HepG2 (cell line): ENCODE data around the gene PLPPR5. TPM values are rescaled to one million over a fixed set of nuclear protein-coding genes. Genes with fewer than 3 reads are reported as not detected.

Experiments used
- ATAC-seq: fragments of 200-7000 bp; cut with Tn5 transposase; 3 replicates; pipeline ENCODE4 v1.9.1; 2020; ENCODE audit warnings: mild to moderate bottlenecking, moderate library complexity
- BruUV-seq: library from RNA; stranded (reverse); fragments of 400-500 nt; replicated peaks from 2 replicates; lab custom pipeline; 2021; lab: Mats Ljungman, UMichigan
- CTCF ChIA-PET: fragments of 300-600 bp; formaldehyde crosslinking; extraction: SDS; loops from one replicate; lab custom pipeline; 2021; ENCODE audit warnings: low total read pairs, inconsistent platforms, low intra/inter-chr PET ratio; lab: Yijun Ruan, JAX
- POLR2A ChIA-PET: fragments of 350-600 bp; sonication (Branson Sonifier 250); formaldehyde crosslinking; loops from one replicate; lab custom pipeline; 2020; ENCODE audit warnings: antibody characterized with exemption, inconsistent platforms; lab: Yijun Ruan, JAX
- DNase-seq: peaks from one replicate; pipeline ENCODE4 v3.0.0-alpha.2; 2015; ENCODE audit warnings: low spot score
- FAIRE-seq: peaks from 3 replicates; lab custom pipeline; 2011; peaks lifted over from hg19 to GRCh38; lab: Jason Lieb, UNC
- H2AFZ ChIP-seq: one replicate; pipeline ENCODE4 v1.6.1; 2011; ENCODE audit warnings: low read length, inconsistent platforms
- H3K27ac ChIP-seq: fragments of 300-600 bp; 3 replicates; pipeline ENCODE4 v1.8.0; 2011; ENCODE audit warnings: mixed run types, mild to moderate bottlenecking, mixed read lengths, low read length, inconsistent platforms; ENCODE audit not compliant: insufficient read depth; ENCODE audit errors: extremely low read length
- H3K27me3 ChIP-seq, 2 experiments: fragments of 200-600 bp in 1 of 2; 2 replicates in 1 of 2; 3 replicates in 1 of 2; pipeline versions ENCODE4 v1.6.0 to v1.8.0; 2011; ENCODE audit warnings: low read length in 2 of 2, mild to moderate bottlenecking in 2 of 2, moderate library complexity in 2 of 2, inconsistent platforms in 1 of 2; ENCODE audit not compliant: insufficient read depth in 2 of 2, control insufficient read depth in 1 of 2
- H3K36me3 ChIP-seq, 2 experiments: fragments of 200-600 bp in 1 of 2; replicated peaks in 1 of 2; 2 replicates in 1 of 2; 3 replicates in 1 of 2; pipeline versions ENCODE4 v1.5.1 to v1.8.0; 2011; ENCODE audit warnings: low read length in 2 of 2, inconsistent platforms in 1 of 2; ENCODE audit not compliant: insufficient read depth in 2 of 2, control insufficient read depth in 1 of 2
- H3K4me1 ChIP-seq: 2 replicates; pipeline ENCODE4 v1.5.1; 2012; ENCODE audit warnings: low read length, inconsistent platforms; ENCODE audit not compliant: insufficient read depth
- H3K4me2 ChIP-seq: 2 replicates; pipeline ENCODE4 v1.6.0; 2011; ENCODE audit warnings: low read depth, low read length, inconsistent platforms
- H3K4me3 ChIP-seq, 3 experiments: fragments of 200-600 bp in 1 of 3; sonication (generic), shearing (Covaris generic) in 1 of 3; replicated peaks in 1 of 3; 2 replicates each; pipeline ENCODE4 v1.5.1; 2011 to 2016; ENCODE audit warnings: low read length in 3 of 3, inconsistent platforms in 2 of 3, low read depth in 2 of 3, mild to moderate bottlenecking in 2 of 3, control low read depth in 1 of 3, mixed read lengths in 1 of 3; ENCODE audit not compliant: insufficient read depth in 1 of 3
- H3K79me2 ChIP-seq: one replicate; pipeline ENCODE4 v1.6.1; 2011; ENCODE audit warnings: low read length, inconsistent platforms; ENCODE audit not compliant: insufficient read depth
- H3K9ac ChIP-seq: 2 replicates; pipeline ENCODE4 v1.6.0; 2011; ENCODE audit warnings: mild to moderate bottlenecking, low read depth, low read length, inconsistent platforms; ENCODE audit not compliant: insufficient read depth
- H3K9me3 ChIP-seq: 2 replicates; pipeline ENCODE4 v1.5.1; 2012; ENCODE audit warnings: mild to moderate bottlenecking, low read length
- H4K20me1 ChIP-seq: 2 replicates; pipeline ENCODE4 v1.6.0; 2011; ENCODE audit warnings: inconsistent platforms, mild to moderate bottlenecking, low read length, moderate library complexity; ENCODE audit not compliant: insufficient read depth
- DR1 ChIP-seq: sonication (generic); formaldehyde crosslinking; IDR thresholded peaks from 2 replicates; pipeline ENCODE4 v1.8.0; 2021; ENCODE audit warnings: mild to moderate bottlenecking, missing genetic modification reagents, inconsistent platforms
- JUNB ChIP-seq: sonication (generic); formaldehyde crosslinking; IDR thresholded peaks from 2 replicates; pipeline ENCODE4 v1.8.0; 2022; ENCODE audit warnings: missing genetic modification reagents, mild to moderate bottlenecking, borderline replicate concordance
- MTA1 ChIP-seq: sonication (generic); formaldehyde crosslinking; IDR thresholded peaks from 2 replicates; pipeline ENCODE4 v1.4.0; 2020; ENCODE audit warnings: missing genetic modification reagents, mild to moderate bottlenecking, borderline replicate concordance
- RFX1 ChIP-seq: fragments of 450-650 bp; IDR thresholded peaks from 2 replicates; pipeline ENCODE4 v1.6.1; 2017
- TCF7 ChIP-seq: sonication (generic); IDR thresholded peaks from 2 replicates; pipeline ENCODE4 v1.6.1; 2016; ENCODE audit warnings: antibody characterized with exemption, low read depth
- TEAD3 ChIP-seq: optimal IDR thresholded peaks from 2 replicates; pipeline ENCODE3; 2016; ENCODE audit warnings: borderline replicate concordance
- YY1 ChIP-seq: IDR thresholded peaks from 2 replicates; pipeline ENCODE4 v1.6.1; 2011; ENCODE audit warnings: low read length, low read depth, moderate library complexity, mild to moderate bottlenecking; ENCODE audit not compliant: insufficient read depth, insufficient replicate concordance
- ZC3H4 ChIP-seq: sonication (generic); formaldehyde crosslinking; IDR thresholded peaks from 2 replicates; pipeline ENCODE4 v1.4.0; 2020; ENCODE audit warnings: missing genetic modification reagents, borderline replicate concordance
- ZNF619 ChIP-seq: sonication (generic); formaldehyde crosslinking; IDR thresholded peaks from 2 replicates; pipeline ENCODE4 v1.4.0; 2020; ENCODE audit warnings: mild to moderate bottlenecking, missing genetic modification reagents
- WGBS: methylation state at CpG from one replicate; pipeline ENCODE4 v1.1.6; 2017; ENCODE audit warnings: low lambda C conversion rate; 5-methylcytosine and 5-hydroxymethylcytosine counted together
- in situ Hi-C: cut with HindIII; loops from 2 replicates; pipeline ENCODE4 v1.10.0; 2017; ENCODE audit warnings: low pct_unique_long_range_greater_than_20kb; ENCODE audit not compliant: extremely low pct_ligation_motif_present
- intact Hi-C: fragments of 100-400 bp; cut with micrococcal nuclease; formaldehyde crosslinking; loops from one replicate; pipeline ENCODE4 v1.10.0; 2022; ENCODE audit not compliant: unreplicated experiment
- polyA plus RNA-seq, 8 experiments: library from polyadenylated mRNA; depleted of rRNA in 3 of 8; stranded (reverse) in 7 of 8; unstranded in 1 of 8; fragments of >200 nt; fragmentation: Illumina TruSeq in 4 of 8; extraction: Trizol in 4 of 8; gene quantifications; 2 replicates each; pipeline versions ENCODE4 v1.2.1 to v1.2.3, GENCODE V29; 2011 to 2016; ENCODE audit warnings: low read depth in 4 of 8, missing spikeins in 1 of 8, mixed read lengths in 1 of 8; ENCODE audit not compliant: insufficient read depth in 1 of 8
- small RNA-seq, 3 experiments: library from RNA; depleted of rRNA; stranded (forward); fragments of <200 nt; gene quantifications; one replicate each; pipeline ENCODE3, GENCODE V24; 2012; ENCODE audit warnings: low read depth in 2 of 3, low replicate concordance in 1 of 3; ENCODE audit not compliant: insufficient read length in 3 of 3, insufficient read depth in 2 of 3
- total RNA-seq, 5 experiments: library from RNA; depleted of rRNA; stranded (reverse); fragments of >200 nt; fragmentation: Illumina TruSeq; extraction: Trizol; gene quantifications; 2 replicates each; pipeline ENCODE4 v1.2.3, GENCODE V29; 2016; ENCODE audit warnings: low read depth in 1 of 5

PLPPR5 gene
- total and polyA plus RNA-seq, 2 of the 13 experiments (the other 11 are each of a cell fraction or from before 2014, with no cell fraction given) = not detected

GRCh38 chr1:98842241-98842640 lies 162.4 kb downstream of the PLPPR5 start:
- no peaks in the 10 kb centered on the region for H3K27me3 ChIP-seq
- no peaks in the 10 kb centered on the region for H3K79me2 ChIP-seq
- BruUV-seq = no TSS peak
- no peaks in the 10 kb centered on the region for H3K36me3 ChIP-seq
- H3K9ac ChIP-seq = no peak overlapping the region
- ATAC-seq = no peak
- no peak for DNase-seq
- no peaks in the 10 kb centered on the region for H3K9me3 ChIP-seq
- no peak overlapping the region for H3K4me2 ChIP-seq
- ChIA-PET CTCF (no interaction called here), POLR2A (no interaction called here)
- H3K27ac ChIP-seq = no peak overlapping the region
- intact Hi-C loops (no loop called here), in situ Hi-C loops (no loop called here)
- no peaks in the 10 kb centered on the region for H4K20me1 ChIP-seq
- no peak for FAIRE-seq
- no peak overlapping the region for H3K4me3 ChIP-seq
- TF ChIP-seq YY1 (no peak), TEAD3 (CRISPR knock-in tag) (no peak), JUNB (CRISPR knock-in tag) (no peak), MTA1 (CRISPR knock-in tag) (no peak), TCF7 (no peak), ZNF619 (CRISPR knock-in tag) (no peak), RFX1 (no peak), DR1 (no peak), ZC3H4 (no peak)
- no peaks in the 10 kb centered on the region for H3K4me1 ChIP-seq
- H2AFZ ChIP-seq = no peak overlapping the region
- 6% methylated on average over 2 of the region's 2 CpGs for WGBS

Small RNAs within 50 kb of the gene (small RNA-seq; reads per million reads assigned to genes)
- gene AL445433.1 = 0 reads per million in 3 experiments
